NCI-H1092 treated with DMSO at 0.1 percent for 48 hours (cell line): ENCODE measurements around the gene CIRBP.
"Not testable (repeated sequence)": the region's sequence is repeated elsewhere in the genome, so short reads cannot be mapped to it uniquely, and the experiment has no call there.

Experiments
- DNase-seq: peaks from one replicate; lab custom pipeline; 2025; lab: John Stamatoyannopoulos, UW

CIRBP gene

DNA sequence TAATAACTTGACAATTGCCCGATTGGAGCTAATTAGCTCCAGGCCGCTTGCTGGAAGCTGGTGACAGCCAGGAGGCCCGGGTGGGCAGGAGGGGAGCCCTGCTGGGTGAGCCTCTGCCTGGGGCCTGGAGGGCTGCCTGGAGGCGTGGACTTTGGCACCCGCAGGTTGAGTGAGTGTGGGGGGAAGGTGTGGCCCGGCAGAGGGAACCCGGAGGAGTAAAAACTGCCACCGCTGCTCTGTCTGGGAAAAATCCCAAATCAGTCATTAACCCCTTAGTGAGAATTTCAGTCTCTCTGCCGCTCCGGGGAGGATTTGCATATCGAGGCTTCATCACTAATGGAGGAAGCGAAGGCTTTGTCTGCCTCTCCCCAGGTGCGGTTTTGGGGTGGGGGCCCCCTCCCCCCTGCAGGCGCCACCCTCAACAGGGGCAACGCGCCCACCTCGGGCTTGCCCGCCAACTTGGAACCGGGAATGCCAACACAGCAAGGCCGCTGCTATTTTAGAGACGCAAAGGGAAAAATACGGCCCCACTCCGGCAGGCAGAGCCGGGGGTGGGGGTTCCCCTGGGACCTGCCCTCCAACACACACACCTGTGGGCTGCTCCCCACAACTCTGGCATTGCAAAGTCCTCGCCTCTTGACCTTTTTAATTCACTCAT, 22.8 kb downstream of the CIRBP start:
- DNase-seq = no peak

DNA sequence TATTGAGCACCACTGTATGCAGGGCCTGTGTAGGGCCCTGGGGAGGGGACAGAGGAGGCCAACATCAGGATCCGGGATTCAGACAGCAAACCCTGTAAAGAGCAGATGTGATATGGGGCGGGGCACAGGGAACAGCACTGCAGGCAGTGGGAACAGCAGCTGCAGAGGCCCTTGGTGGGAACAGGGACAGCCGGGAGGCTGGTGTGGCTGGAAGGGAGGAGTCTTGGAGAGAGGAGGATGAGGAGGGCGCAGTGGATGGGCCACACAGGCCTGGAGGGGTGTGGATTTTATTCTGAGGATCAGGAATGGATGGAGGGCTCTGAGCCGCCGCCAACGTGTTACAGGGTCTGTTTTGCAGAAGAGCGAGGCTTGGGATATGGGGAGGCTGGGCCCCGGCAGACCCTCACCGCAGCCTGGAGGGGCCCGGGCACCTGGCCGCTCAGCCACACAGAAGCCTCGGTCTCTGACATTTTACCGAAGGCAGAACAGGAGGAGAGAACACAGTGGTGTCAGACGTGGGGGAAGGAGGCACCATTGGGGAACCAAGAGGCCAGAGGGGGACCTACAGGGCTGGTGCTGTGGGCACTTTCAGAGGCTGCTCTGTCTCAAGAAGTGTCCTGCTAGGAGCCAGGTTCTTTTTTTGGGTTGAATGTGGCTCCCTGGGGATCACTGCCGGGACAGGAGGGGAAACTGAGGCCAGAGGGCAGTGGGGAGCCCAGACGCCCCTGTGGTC, 23.5 kb downstream of the CIRBP start:
- DNase-seq = no peak

DNA sequence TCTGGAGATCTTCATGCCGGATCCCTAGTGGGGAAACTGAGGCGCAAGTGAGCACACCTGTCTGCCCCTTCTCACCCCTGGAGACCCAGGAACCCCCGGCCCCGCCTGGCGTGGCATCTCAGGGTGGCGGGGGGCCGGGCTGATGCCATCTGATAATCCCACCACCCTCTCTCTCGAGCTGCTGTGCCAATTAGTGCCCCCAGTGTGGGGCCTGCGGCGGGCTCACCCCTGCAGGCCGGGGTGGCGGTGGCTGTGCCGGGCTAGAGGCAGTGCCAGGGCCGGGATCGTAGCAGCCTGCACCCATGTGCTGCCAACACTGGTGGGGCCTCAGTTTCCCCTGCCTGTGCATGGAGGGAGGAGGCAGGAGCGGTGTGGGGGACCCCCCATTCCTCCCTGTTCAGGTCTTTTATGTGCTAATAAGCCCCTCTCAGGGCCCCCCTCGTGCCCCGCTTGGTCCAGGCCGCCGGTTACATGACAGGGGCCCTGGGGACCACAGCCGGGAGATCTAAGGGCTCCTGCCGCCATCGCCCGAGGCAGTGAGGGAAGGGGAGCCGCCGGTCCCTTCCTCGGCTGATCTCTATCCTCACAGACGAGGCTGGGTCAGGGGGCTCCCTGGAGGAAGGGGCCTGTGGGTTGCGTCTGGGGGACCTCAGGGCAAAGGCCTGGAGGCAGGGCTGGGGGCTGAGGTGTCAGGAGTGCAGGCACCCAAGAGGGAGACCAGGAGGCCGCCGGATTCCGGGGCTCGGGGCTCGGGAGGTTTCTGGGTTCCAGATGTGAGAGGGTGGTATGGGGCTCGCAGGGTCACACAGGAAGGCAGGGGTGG, 24.9 kb downstream of the CIRBP start:
- DNase-seq = no peak

DNA sequence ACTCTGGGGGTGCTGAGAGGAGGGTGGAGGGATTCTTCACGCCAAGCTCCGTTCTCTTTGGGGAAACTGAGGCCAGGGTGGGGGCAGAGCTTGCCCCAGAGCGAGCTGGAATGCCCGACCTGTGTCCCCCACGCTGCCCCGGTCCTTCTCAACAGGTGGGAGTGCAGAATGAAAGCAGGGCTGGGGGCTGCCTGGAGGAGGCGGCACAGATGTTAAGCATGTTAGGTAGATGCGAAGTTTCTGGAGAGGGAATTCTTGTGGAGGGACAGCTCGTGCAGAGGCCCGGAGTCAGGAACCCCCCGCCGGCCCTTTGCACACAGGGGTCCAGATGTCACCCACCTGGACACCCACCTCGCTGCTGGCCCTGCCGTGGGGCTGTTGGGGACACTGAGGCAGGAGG, 25.6 kb downstream of the CIRBP start:
- no peak for DNase-seq

DNA sequence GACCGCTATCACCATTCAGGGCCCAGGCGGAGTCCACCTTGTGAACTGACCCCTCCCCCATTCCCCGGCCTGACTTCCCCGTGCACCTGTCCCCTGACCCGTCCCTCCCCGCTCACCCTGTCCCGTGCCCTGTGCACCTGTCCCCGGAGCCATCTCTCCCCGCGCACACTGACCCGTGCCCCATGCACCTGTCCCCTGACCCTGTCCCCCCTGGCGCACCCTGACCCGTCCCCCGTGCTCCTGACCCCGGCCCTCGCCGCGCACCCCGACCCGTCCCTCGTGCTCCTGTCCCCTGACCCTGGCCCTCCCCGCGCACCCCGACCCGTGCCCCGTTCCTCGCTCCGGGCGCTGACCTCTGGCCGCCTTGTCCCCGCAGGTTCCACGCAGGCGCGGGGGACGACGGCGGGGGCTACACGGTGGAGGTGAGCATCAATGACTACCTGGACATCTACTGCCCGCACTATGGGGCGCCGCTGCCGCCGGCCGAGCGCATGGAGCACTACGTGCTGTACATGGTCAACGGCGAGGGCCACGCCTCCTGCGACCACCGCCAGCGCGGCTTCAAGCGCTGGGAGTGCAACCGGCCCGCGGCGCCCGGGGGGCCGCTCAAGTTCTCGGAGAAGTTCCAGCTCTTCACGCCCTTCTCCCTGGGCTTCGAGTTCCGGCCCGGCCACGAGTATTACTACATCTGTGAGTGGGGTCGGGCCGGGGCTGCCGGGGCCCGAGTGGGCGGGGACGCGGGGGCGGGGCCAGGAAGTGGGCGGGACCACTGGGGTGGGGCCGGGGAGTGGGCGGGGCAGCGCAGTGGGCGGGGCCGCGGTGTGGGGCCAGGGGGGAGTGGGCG, 26.3 kb downstream of the CIRBP start:
- DNase-seq = no peak

DNA sequence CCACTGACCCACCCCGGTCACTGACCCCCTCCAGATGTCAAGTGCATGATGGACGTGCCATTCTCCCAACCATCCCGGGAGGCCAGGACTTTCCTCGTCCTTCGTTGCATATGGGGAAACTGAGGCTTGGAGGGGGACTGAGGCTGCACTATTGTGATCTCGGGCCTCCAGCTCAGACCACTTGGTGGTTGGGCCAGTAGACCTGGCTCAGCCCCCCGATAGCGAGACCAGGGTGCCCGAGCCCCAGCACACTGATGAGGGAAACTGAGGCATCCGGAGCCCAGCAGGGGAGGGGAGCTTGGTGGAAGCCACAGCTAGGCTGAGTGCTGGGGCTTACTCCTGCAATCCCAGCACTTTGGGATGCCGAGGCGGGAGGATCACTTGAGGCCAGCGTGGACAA, 26.9 kb downstream of the CIRBP start:
- no peak for DNase-seq

DNA sequence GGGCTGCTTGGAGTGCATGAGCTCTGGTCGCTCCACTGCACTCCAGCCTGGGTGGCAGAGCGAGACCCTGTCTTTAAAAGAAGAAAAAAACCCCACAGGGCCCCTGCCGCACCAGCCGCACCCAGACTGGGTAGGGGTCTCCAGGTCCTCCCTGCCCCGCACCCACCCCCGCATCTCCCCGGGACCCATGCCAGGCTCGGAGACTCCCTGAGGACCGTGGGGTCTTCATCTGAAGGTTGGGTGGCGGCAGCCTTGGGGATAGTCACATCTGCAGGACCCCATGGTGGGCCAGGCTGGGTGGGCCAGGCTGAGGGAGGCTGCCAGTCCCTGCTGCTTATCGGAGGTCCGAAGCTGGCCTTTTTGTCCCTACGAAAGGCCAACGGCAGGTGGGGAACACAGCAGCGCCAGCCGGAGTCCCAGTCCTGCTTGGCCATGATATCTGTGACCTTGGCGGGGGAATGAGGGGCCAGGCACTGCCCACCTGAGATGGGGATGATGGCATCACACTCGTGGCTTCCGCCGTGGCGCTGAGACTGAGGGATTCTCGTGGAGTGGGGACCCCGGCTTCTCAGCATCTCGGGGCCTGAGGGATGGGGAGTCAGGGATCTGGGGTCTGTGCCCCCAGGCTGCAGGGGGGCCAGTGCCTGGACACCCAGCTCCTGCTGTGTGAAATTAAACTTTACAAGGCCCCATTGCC, 27.6 kb downstream of the CIRBP start:
- no peak for DNase-seq

DNA sequence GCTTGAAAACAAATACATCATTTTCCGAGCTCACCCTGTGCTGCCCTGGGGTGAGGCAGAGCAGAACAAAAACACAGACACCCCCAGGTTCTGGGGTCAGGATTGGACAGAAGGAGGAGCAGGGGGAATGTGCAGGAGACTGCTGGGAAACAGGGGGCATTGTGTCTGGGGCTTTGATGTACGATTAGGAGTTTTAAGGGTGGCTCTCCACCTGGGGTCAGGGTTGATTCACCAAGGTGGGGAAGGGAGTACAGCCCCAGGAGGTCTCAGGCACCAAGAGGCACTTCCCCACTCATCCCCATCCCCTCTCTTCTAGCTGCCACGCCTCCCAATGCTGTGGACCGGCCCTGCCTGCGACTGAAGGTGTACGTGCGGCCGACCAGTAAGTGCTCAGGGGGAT, 29.1 kb downstream of the CIRBP start:
- DNase-seq = no peak

DNA sequence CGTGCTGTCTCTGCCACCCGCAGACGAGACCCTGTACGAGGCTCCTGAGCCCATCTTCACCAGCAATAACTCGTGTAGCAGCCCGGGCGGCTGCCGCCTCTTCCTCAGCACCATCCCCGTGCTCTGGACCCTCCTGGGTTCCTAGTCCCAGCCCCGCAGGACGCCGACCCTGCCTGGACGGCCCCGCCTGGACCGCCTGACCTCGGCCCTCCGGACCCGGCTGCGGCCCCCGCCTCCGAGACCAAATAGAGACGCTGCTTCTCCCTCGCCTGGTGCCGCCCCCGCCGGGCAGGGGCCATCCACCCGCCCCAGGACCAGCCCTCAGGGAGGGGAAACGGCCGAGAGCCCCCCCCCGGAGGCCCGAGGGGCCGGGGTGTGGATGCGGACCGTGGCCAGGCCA, 30.7 kb downstream of the CIRBP start:
- DNase-seq = no peak

DNA sequence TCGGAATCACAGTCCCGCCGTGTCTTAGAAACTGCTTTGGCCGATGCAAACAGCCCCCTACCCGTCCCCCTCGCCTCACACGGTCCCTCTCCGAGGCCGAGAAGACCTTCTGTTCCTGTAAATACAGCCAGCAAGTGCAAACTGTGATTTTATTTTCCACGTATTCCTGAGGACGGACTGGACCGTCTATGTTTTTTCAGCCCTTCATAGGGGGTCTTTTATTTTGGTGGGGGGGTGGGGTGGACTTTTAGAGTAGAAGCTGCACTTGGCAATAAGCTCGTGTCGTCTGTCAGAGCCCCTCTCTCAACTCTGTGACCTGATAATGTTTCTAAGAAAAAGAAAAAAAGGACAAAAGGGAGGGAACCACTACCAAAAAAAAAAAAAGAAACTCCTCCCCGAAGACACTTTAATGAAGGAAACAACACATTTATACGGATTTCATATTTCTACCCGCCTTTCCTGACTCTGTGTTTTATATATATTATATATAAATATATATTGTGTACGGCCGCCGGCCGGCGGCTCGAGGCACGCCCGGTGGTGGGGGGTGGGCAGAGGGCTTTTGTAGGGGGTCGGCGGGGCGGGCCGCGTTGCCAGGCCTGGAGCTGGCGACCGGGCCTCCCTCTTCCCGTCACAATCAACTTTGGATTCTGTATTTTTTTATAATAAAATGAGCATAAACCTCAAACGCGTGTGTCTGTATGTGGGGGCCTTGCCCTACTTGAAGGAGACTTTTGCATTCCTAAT, 31.8 kb downstream of the CIRBP start:
- no peak for DNase-seq

DNA sequence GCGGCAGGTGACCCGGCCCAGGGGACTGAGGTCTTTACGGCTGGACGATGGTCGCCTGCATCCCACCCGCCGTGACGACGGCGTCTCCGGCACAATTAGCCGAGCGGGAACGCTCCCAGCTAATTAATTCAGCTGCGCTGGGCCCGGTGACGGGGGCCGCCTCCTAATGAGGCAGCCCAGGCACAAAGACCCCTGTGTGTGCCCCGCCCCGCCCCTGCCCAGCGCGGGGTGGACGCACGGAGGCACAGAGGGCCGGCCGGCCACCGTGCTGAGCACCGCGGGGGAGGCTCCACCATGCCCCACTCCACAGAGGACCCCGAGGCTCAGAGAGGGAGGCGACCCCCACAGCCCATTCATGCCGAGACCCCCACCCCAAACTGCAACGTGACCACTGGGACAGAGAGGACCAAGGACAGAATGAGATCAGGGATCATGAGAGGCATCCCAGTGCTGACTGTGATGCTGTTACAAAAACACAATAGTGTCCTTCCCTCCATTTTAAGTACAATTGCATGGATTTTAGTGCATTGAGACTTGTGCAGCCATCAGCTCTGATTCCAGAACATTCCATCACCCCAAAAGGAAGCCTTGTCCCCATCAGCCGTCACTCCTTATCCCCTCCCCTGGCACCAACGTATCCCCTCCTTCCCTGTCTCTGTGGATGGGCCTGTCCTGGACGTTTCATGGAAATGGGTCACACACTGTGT, 33.6 kb downstream of the CIRBP start:
- DNase-seq = no peak

DNA sequence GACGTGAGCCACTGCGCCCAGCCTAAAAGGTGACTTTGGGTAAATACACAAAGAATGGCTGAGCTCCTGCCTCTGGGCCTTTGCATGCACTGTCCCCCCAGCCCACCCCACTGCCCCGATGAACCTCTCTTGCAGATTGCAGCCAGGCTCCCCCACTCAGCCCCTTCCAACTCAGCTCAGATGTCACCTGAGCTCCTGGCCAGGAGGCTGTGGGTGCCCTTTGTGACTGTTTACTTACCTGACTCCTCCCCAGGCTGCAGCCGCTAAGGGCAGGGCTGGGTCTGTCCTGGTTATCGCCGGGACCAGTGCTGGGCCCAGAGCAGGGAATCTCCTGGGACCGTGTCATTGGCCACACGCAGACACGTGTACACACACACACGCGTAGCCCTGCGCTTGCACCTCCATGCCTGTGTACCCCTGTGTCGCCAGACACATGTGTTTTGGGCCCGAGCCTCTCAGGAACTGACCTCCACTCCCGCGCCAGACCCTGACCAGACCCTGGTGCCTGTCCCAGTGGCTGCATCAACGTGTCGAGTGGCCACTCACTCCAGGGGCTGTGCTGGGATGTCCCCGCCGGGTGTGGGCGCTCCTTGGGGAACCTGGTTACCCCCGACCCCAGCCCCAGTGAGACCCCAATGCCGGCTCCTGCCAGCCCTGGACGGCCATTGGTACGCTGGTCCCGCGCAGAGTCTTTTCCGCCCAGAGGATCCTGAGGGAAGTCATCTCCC, 35.2 kb downstream of the CIRBP start:
- no peak for DNase-seq

DNA sequence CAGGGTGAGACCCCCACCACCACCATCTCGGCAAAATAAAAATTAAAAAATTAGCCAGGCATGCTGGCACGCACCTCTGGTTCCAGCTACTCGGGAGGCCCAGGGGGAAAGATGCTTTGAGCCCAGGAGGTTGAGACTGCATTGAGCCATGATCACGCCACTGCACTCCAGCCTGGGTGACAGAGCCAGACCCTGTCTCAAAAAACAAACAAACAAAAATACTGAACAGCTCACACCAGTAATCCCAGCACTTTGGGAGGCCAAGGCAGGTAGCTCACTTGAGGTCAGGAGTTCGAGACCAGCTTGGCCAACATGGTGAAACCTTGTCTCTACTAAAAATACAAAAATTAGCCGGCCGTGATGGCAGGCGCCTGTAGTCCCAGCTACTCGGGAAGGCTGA, 36.2 kb downstream of the CIRBP start:
- not testable (repeated sequence) for DNase-seq

DNA sequence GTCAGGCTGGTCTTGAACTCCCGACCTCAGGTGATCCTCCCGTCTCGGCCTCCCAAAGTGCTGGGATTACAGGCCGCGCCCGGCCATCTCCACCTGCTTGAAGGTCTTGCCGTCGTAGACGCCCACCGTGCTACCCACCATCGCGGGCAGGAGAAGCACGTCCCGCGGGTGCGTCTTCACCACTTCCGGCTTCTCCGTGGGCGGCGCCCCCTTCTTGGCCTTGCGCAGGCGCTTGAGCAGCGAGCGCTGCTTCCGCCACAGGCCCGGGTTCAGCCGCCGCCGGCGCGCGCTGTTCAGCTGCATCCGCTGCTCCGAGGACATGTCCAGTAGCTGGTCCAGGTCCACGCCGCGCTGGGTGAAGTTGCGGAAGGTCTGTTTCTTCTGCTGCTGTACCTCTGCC, 38.2 kb downstream of the CIRBP start:
- no peak for DNase-seq

DNA sequence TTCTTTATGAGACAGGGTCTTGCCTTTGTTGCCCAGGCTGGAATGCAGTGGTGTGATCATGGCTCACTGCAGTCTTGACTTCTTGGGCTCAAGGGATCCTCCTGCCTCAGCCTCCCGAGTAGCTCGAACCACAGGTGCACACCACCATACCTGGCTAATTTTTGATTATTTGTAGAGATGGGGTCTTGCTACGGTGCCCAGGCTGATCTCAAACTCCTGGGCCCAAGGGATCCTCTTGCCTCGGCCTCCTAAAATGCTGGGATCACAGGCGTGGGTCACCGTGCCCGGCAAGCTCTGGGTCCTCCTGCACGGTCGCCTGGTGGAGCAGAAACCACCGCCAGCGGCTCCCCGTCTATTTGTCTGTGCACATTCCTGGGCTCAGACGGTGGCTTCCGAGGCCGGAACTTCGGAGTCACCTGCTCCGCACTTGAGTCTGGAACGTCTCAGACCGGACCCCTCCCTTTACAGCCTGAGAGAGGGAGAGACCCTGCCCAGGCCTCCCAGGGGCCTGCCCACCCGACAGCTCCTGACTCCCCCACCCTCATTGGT, 38.7 kb downstream of the CIRBP start:
- no peak for DNase-seq

DNA sequence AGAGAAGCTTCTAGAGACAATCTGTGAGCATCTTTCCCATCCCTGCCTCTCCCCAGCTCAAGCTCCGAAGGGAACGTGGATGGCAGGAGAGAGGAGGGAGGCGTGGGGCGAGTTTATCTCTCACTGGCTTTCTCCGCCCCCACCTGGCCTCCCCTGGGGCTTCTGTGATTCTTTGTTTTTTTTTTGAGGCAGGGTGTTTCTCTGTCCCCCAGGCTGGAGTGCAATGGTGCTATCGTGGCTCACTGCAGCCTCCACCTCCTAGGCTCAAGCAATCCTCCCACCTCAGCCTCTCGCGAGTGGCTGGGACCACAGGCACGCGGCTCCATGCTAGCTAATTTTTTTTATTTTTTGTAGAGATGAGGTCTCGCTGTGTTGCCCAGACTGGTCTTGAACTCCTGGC, 39.6 kb downstream of the CIRBP start:
- DNase-seq = no peak

DNA sequence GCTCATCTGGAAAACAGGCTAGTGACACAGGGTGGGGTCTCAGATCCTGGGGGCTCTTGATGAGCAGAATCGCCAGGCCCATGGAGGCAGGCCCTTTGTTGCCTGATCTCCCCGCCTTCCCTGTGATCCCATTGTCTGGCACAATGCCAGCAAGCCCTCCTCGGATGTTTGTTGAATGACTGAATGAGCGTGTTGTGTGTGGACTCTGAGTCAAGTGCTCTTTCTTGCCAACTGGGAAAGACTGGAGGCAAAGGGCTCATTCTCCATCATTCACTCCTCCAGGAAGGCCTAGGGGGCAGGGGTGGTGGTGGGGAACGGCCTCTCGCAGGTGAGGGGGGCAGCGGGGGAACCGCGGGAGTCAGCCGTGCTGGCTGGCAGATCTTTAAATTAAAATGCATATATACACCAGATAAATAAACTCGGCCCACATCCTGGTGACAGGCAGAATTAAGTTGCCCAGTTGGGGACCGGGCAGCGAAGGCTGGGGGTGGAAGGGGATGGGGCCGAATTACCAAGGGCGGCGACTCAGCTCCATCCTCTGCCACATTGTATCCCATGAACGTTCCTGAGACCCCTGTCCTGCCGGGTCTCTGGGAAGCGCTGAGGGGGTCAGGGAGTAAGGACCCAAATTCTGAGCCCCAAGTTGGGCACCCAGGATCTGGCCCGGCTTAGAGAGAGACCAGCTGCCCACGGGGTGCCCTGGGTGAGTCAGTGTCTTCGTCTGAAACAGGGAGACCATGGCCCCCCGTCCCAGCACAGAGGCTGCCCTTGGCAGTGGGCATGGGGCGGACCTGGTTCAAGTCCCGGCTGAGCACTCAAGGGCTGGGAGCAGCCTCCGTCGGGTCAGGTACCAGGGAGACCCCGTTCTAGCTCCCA, 41.1 kb downstream of the CIRBP start:
- no peak for DNase-seq

DNA sequence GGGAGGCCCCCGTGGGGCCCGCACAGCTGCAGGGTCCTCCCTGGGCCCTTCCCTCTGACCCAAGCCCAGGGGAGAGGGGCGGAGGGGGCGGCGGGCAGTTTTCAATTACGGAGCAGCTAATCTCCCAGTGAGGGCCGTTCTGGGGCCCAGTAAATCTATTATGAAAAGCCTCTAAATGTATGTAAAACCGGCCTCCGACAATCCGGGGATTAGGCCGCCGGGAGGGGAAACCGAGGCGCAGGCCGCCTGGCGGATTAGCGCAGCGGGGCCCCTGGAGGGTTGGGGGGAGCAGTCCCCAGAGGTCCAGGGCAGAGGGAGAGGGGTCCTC, 41.7 kb downstream of the CIRBP start:
- DNase-seq = no peak
